ENCODE results near the gene PSKH1. TPM values are rescaled to one million over a fixed set of nuclear protein-coding genes. Genes with fewer than 3 reads are reported as not detected.

The PSKH1 gene
- total and polyA plus RNA-seq, 9 of the 15 experiments (the other 6 are each of a cell fraction or from before 2014, with no cell fraction given) = 0.96 to 20.9 (median 9.4) TPM

GRCh38 chr16:67968400-67969253 is 75.6 kb downstream of the PSKH1 start, which contains the start of gene SLC12A4 (continued):
- no peak; a peak in 1 of 4 replicates for TF ChIP-seq TBL1XR1 (IDR thresholded peaks at IDR 0.05; ENCODE audit: low read length in 2 of 2)
- no peak for TF ChIP-seq ID3 (CRISPR knock-in tag; IDR thresholded peaks at IDR 0.05)
- peak; percentile 87 for TF ChIP-seq ID3 (tag; IDR thresholded peaks at IDR 0.05)
- TF ChIP-seq ATF6 (CRISPR knock-in tag; IDR thresholded peaks at IDR 0.05) = 0 out of 2 replicates have a peak, but pooled peaks have one; percentile 3
- no peak for TF ChIP-seq ZNF395 (CRISPR knock-in tag; IDR thresholded peaks at IDR 0.05)
- TF ChIP-seq NBN (IDR thresholded peaks at IDR 0.05; ENCODE audit: low read depth) = peak; percentile 60
- no peak for TF ChIP-seq ZBTB12 (CRISPR knock-in tag; IDR thresholded peaks at IDR 0.05)
- TF ChIP-seq CCNT2 (IDR thresholded peaks at IDR 0.05; ENCODE audit: borderline replicate concordance, extremely low read depth, insufficient read length, low read depth, low read length) = peak; percentile 91
- 0 out of 2 replicates have a peak, but pooled peaks have one; percentile 11 for TF ChIP-seq CBX5 (IDR thresholded peaks at IDR 0.05; ENCODE audit: borderline replicate concordance, low read depth)
- no peak for TF ChIP-seq RBM22 (IDR thresholded peaks at IDR 0.05; ENCODE audit: low read depth, low read length, poor library complexity, severe bottlenecking)
- TF ChIP-seq RBM25 (IDR thresholded peaks at IDR 0.05; ENCODE audit: low read depth, low read length, severe bottlenecking) = peak; percentile 96
